GM06990 (cell line): Measurements from ENCODE around the gene OR4A47.
"Not testable (repeated sequence)": the region's sequence is repeated elsewhere in the genome, so short reads cannot be mapped to it uniquely, and the experiment has no call there.

Experiments used
- DNase-seq: peaks from one replicate; pipeline ENCODE4 v3.0.0-alpha.2; 2011; ENCODE audit not compliant: insufficient read length; ENCODE audit errors: extremely low read depth
- H3K27me3 ChIP-seq: replicated peaks from 2 replicates; pipeline ENCODE4 v1.6.0; 2011; ENCODE audit warnings: low read length; ENCODE audit not compliant: control insufficient read depth, insufficient read depth
- H3K36me3 ChIP-seq: 2 replicates; pipeline ENCODE4 v1.5.1; 2011; ENCODE audit warnings: low read length; ENCODE audit not compliant: control insufficient read depth, insufficient read depth
- H3K4me3 ChIP-seq: replicated peaks from 2 replicates; pipeline ENCODE4 v1.5.1; 2011; ENCODE audit warnings: low read depth, mild to moderate bottlenecking, control low read depth, low read length
- CTCF ChIP-seq: IDR thresholded peaks from 2 replicates; pipeline ENCODE4 v1.5.1; 2011; ENCODE audit warnings: low read length, control low read depth, mild to moderate bottlenecking, inconsistent platforms; ENCODE audit not compliant: insufficient read depth, poor library complexity, severe bottlenecking

Gene OR4A47

GRCh38 chr11:48488493-48488892, at the start of gene OR4A47:
Gene OR4A47 (plus strand): TSS chr11:48488793. CDS start chr11:48488793, 0 bp downstream.
- not testable (repeated sequence) for H3K4me3 ChIP-seq, DNase-seq, H3K27me3 ChIP-seq, H3K36me3 ChIP-seq

GRCh38 chr11:48455909-48456308, 32.7 kb upstream of the OR4A47 start:
- not testable (repeated sequence) for H3K4me3 ChIP-seq, H3K36me3 ChIP-seq

GRCh38 chr11:48473966-48474365, 14.6 kb upstream of the OR4A47 start:
- not testable (repeated sequence) for H3K4me3 ChIP-seq, H3K36me3 ChIP-seq, DNase-seq, H3K27me3 ChIP-seq

More at GRCh38 chr11:48455909-48456308, 32.7 kb upstream of the OR4A47 start:
- DNase-seq, H3K27me3 ChIP-seq: not testable (repeated sequence)

GRCh38 chr11:48474703-48475102, 13.9 kb upstream of the OR4A47 start:
- DNase-seq, H3K27me3 ChIP-seq, H3K36me3 ChIP-seq, H3K4me3 ChIP-seq: not testable (repeated sequence)

GRCh38 chr11:48506169-48506568, 17.6 kb downstream of the OR4A47 start:
- DNase-seq, H3K36me3 ChIP-seq, H3K27me3 ChIP-seq, H3K4me3 ChIP-seq: not testable (repeated sequence)

- no peak for DNase-seq
- TF ChIP-seq CTCF: no peak
Observed at GRCh38 chr11:48538991-48539390, 50.4 kb downstream of the OR4A47 start.

More at GRCh38 chr11:48538991-48539390, 50.4 kb downstream of the OR4A47 start:
- H3K4me3 ChIP-seq: no peak overlapping the region
- H3K36me3 ChIP-seq: no peaks in the 10 kb centered on the region
- H3K27me3 ChIP-seq: no peaks in the 10 kb centered on the region
